Measurements from ENCODE around the gene DYNLT3.

The DYNLT3 gene

GRCh38 chrX:37816766-37817165 is 30.6 kb downstream of the DYNLT3 start:
- Histone ChIP-seq H3K4me1 (ENCODE audit: control insufficient read depth, insufficient read depth, low read length, poor library complexity, severe bottlenecking) (peaks cover 8% of the 10 kb centered on the region), H3K9me3 (ENCODE audit: control insufficient read depth, low read length) (no peaks in the 10 kb centered on the region), H3K27ac (ENCODE audit: low read depth, low read length, severe bottlenecking) (no peak overlapping the region), H3K4me3 (ENCODE audit: extremely low read depth, insufficient read depth, low read length, poor library complexity, severe bottlenecking) (no peak overlapping the region), H3K36me3 (ENCODE audit: control insufficient read depth, insufficient read depth, low read length) (no peaks in the 10 kb centered on the region)
- WGBS, 2 experiments (ENCODE audit: insufficient coverage in 2 of 2), result no CpG with 5 or more reads among the region's 4 CpGs

GRCh38 chrX:37815366-37815765 is 32.0 kb downstream of the DYNLT3 start:
- WGBS, 2 experiments (ENCODE audit: insufficient coverage in 2 of 2), result 83 to 91% methylated on average over 1 to 4 of the region's 5 CpGs
- no peaks in the 10 kb centered on the region for H3K36me3 ChIP-seq (ENCODE audit: control insufficient read depth, insufficient read depth, low read length)
- H3K9me3 ChIP-seq (ENCODE audit: control insufficient read depth, low read length), result no peaks in the 10 kb centered on the region
- H3K4me3 ChIP-seq (ENCODE audit: extremely low read depth, insufficient read depth, low read length, poor library complexity, severe bottlenecking), result no peak overlapping the region
- H3K27ac ChIP-seq (ENCODE audit: low read depth, low read length, severe bottlenecking), result no peak overlapping the region
- peaks cover 8% of the 10 kb centered on the region for H3K4me1 ChIP-seq (ENCODE audit: control insufficient read depth, insufficient read depth, low read length, poor library complexity, severe bottlenecking)

- Histone ChIP-seq H3K4me1 (ENCODE audit: control insufficient read depth, insufficient read depth, low read length, poor library complexity, severe bottlenecking) (peaks cover 8% of the 10 kb centered on the region), H3K36me3 (ENCODE audit: control insufficient read depth, insufficient read depth, low read length) (no peaks in the 10 kb centered on the region), H3K9me3 (ENCODE audit: control insufficient read depth, low read length) (no peaks in the 10 kb centered on the region), H3K27ac (ENCODE audit: low read depth, low read length, severe bottlenecking) (no peak overlapping the region), H3K4me3 (ENCODE audit: extremely low read depth, insufficient read depth, low read length, poor library complexity, severe bottlenecking) (no peak overlapping the region)
- 100% methylated on average over 2 of the region's 4 CpGs; no CpG with 5 or more reads in 1 of the 2 experiments for WGBS, 2 experiments (ENCODE audit: insufficient coverage in 2 of 2)
Measured at GRCh38 chrX:37813570-37813969, 33.8 kb downstream of the DYNLT3 start.

- H3K36me3 ChIP-seq (ENCODE audit: control insufficient read depth, insufficient read depth, low read length), result no peaks in the 10 kb centered on the region
- no peak overlapping the region for H3K27ac ChIP-seq (ENCODE audit: low read depth, low read length, severe bottlenecking)
- no peaks in the 10 kb centered on the region for H3K9me3 ChIP-seq (ENCODE audit: control insufficient read depth, low read length)
- WGBS, 2 experiments (ENCODE audit: insufficient coverage in 2 of 2), result no CpG with 5 or more reads among the region's 1 CpG
- H3K4me3 ChIP-seq (ENCODE audit: extremely low read depth, insufficient read depth, low read length, poor library complexity, severe bottlenecking), result no peak overlapping the region
- H3K4me1 ChIP-seq (ENCODE audit: control insufficient read depth, insufficient read depth, low read length, poor library complexity, severe bottlenecking), result peaks cover 8% of the 10 kb centered on the region
Measured at GRCh38 chrX:37812110-37812509, 35.3 kb downstream of the DYNLT3 start.

- 100% methylated on average over 1 of the region's 2 CpGs; no CpG with 5 or more reads in 1 of the 2 experiments for WGBS, 2 experiments (ENCODE audit: insufficient coverage in 2 of 2)
- Histone ChIP-seq H3K27ac (ENCODE audit: low read depth, low read length, severe bottlenecking) (no peak overlapping the region), H3K4me1 (ENCODE audit: control insufficient read depth, insufficient read depth, low read length, poor library complexity, severe bottlenecking) (no peaks in the 10 kb centered on the region), H3K36me3 (ENCODE audit: control insufficient read depth, insufficient read depth, low read length) (no peaks in the 10 kb centered on the region), H3K9me3 (ENCODE audit: control insufficient read depth, low read length) (no peaks in the 10 kb centered on the region), H3K4me3 (ENCODE audit: extremely low read depth, insufficient read depth, low read length, poor library complexity, severe bottlenecking) (no peak overlapping the region)
Measured at GRCh38 chrX:37809970-37810369, 37.4 kb downstream of the DYNLT3 start.

GRCh38 chrX:37803057-37803456 is 44.3 kb downstream of the DYNLT3 start:
- no peaks in the 10 kb centered on the region for H3K4me1 ChIP-seq (ENCODE audit: control insufficient read depth, insufficient read depth, low read length, poor library complexity, severe bottlenecking)
- no peak overlapping the region for H3K27ac ChIP-seq (ENCODE audit: low read depth, low read length, severe bottlenecking)
- no peak overlapping the region for H3K4me3 ChIP-seq (ENCODE audit: extremely low read depth, insufficient read depth, low read length, poor library complexity, severe bottlenecking)
- no peaks in the 10 kb centered on the region for H3K9me3 ChIP-seq (ENCODE audit: control insufficient read depth, low read length)
- 100% methylated on average over 1 of the region's 2 CpGs; no CpG with 5 or more reads in 1 of the 2 experiments for WGBS, 2 experiments (ENCODE audit: insufficient coverage in 2 of 2)
- H3K36me3 ChIP-seq (ENCODE audit: control insufficient read depth, insufficient read depth, low read length), result no peaks in the 10 kb centered on the region

- H3K36me3 ChIP-seq (ENCODE audit: control insufficient read depth, insufficient read depth, low read length), result no peaks in the 10 kb centered on the region
- no peak overlapping the region for H3K27ac ChIP-seq (ENCODE audit: low read depth, low read length, severe bottlenecking)
- H3K9me3 ChIP-seq (ENCODE audit: control insufficient read depth, low read length), result no peaks in the 10 kb centered on the region
- no peak overlapping the region for H3K4me3 ChIP-seq (ENCODE audit: extremely low read depth, insufficient read depth, low read length, poor library complexity, severe bottlenecking)
- H3K4me1 ChIP-seq (ENCODE audit: control insufficient read depth, insufficient read depth, low read length, poor library complexity, severe bottlenecking), result no peaks in the 10 kb centered on the region
Measured at GRCh38 chrX:37802028-37802427, 45.3 kb downstream of the DYNLT3 start.

GRCh38 chrX:37800717-37801116 is 46.7 kb downstream of the DYNLT3 start:
- peaks cover 4% of the 10 kb centered on the region for H3K4me1 ChIP-seq (ENCODE audit: control insufficient read depth, insufficient read depth, low read length, poor library complexity, severe bottlenecking)
- no peak overlapping the region for H3K27ac ChIP-seq (ENCODE audit: low read depth, low read length, severe bottlenecking)
- H3K4me3 ChIP-seq (ENCODE audit: extremely low read depth, insufficient read depth, low read length, poor library complexity, severe bottlenecking), result no peak overlapping the region
- H3K36me3 ChIP-seq (ENCODE audit: control insufficient read depth, insufficient read depth, low read length), result no peaks in the 10 kb centered on the region
- H3K9me3 ChIP-seq (ENCODE audit: control insufficient read depth, low read length), result no peaks in the 10 kb centered on the region

GRCh38 chrX:37799936-37800335 is 47.4 kb downstream of the DYNLT3 start:
- Histone ChIP-seq H3K4me1 (ENCODE audit: control insufficient read depth, insufficient read depth, low read length, poor library complexity, severe bottlenecking) (peaks cover 4% of the 10 kb centered on the region), H3K36me3 (ENCODE audit: control insufficient read depth, insufficient read depth, low read length) (no peaks in the 10 kb centered on the region), H3K9me3 (ENCODE audit: control insufficient read depth, low read length) (no peaks in the 10 kb centered on the region), H3K4me3 (ENCODE audit: extremely low read depth, insufficient read depth, low read length, poor library complexity, severe bottlenecking) (no peak overlapping the region), H3K27ac (ENCODE audit: low read depth, low read length, severe bottlenecking) (no peak overlapping the region)
- WGBS, 2 experiments (ENCODE audit: insufficient coverage in 2 of 2), result no CpG with 5 or more reads among the region's 2 CpGs

- no peaks in the 10 kb centered on the region for H3K9me3 ChIP-seq (ENCODE audit: control insufficient read depth, low read length)
- no peak overlapping the region for H3K4me3 ChIP-seq (ENCODE audit: extremely low read depth, insufficient read depth, low read length, poor library complexity, severe bottlenecking)
- H3K36me3 ChIP-seq (ENCODE audit: control insufficient read depth, insufficient read depth, low read length), result no peaks in the 10 kb centered on the region
- H3K27ac ChIP-seq (ENCODE audit: low read depth, low read length, severe bottlenecking), result no peak overlapping the region
- peaks cover 4% of the 10 kb centered on the region for H3K4me1 ChIP-seq (ENCODE audit: control insufficient read depth, insufficient read depth, low read length, poor library complexity, severe bottlenecking)
Measured at GRCh38 chrX:37796805-37797204, 50.6 kb downstream of the DYNLT3 start.

GRCh38 chrX:37796310-37796709 is 51.1 kb downstream of the DYNLT3 start:
- no peak overlapping the region for H3K4me3 ChIP-seq (ENCODE audit: extremely low read depth, insufficient read depth, low read length, poor library complexity, severe bottlenecking)
- H3K36me3 ChIP-seq (ENCODE audit: control insufficient read depth, insufficient read depth, low read length), result no peaks in the 10 kb centered on the region
- no peak overlapping the region for H3K27ac ChIP-seq (ENCODE audit: low read depth, low read length, severe bottlenecking)
- peaks cover 4% of the 10 kb centered on the region for H3K4me1 ChIP-seq (ENCODE audit: control insufficient read depth, insufficient read depth, low read length, poor library complexity, severe bottlenecking)
- no peaks in the 10 kb centered on the region for H3K9me3 ChIP-seq (ENCODE audit: control insufficient read depth, low read length)

Measured in mesodermal cell (in vitro differentiated cells).